ENCODE measurements around the gene BLNK. TPM values are rescaled to one million over a fixed set of nuclear protein-coding genes. Genes with fewer than 3 reads are reported as not detected.

Gene BLNK
- total and polyA plus RNA-seq, 8 donors = 1.3 to 38.5 (median 21.1) TPM

GRCh38 chr10:96233959-96234358 lies 37.4 kb downstream of the BLNK start:
- no peaks in the 10 kb centered on the region for H3K27me3 ChIP-seq
- no peak for DNase-seq
- TF ChIP-seq CTCF (IDR thresholded peaks at IDR 0.05) (no peak), POLR2AphosphoS5 (IDR thresholded peaks at IDR 0.05) (no peak), POLR2A (IDR thresholded peaks at IDR 0.05) (no peak), EP300 (IDR thresholded peaks at IDR 0.05) (no peak)
- intact Hi-C loops (cut with DNase I; ENCODE audit: low total_unique reads) = loop anchor here (5.0 kb wide), 1 partner anchor 58 kb away; no protein-coding TSS in a partner anchor
- no peak overlapping the region for H3K4me3 ChIP-seq
- WGBS, 5 donors = 58 to 75% (median 66%) methylated on average over 2 of the region's 2 CpGs
- H3K27ac ChIP-seq = no peak overlapping the region
- H3K36me3 ChIP-seq = peaks cover 0 to 38% (median 12%) of the 10 kb centered on the region in 4 donors
- peaks cover 0 to 4% (median 0%) of the 10 kb centered on the region in 4 donors for H3K4me1 ChIP-seq
- H3K9me3 ChIP-seq = no peaks in the 10 kb centered on the region

- Histone ChIP-seq H3K27ac (no peak overlapping the region), H3K4me1 (no peaks in the 10 kb centered on the region), H3K4me3 (no peak overlapping the region), H3K27me3 (no peaks in the 10 kb centered on the region), H3K9me3 (no peaks in the 10 kb centered on the region), H3K36me3 (peaks cover 0 to 36% (median 16%) of the 10 kb centered on the region in 4 donors)
- 87 to 93% (median 91%) methylated on average over 6 of the region's 6 CpGs for WGBS, 5 donors
- intact Hi-C loops (cut with DNase I; ENCODE audit: low total_unique reads) = loop anchor here (5.0 kb wide), 1 partner anchor 62 kb away; no protein-coding TSS in a partner anchor
- TF ChIP-seq CTCF (IDR thresholded peaks at IDR 0.05) (no peak), POLR2AphosphoS5 (IDR thresholded peaks at IDR 0.05) (no peak), POLR2A (IDR thresholded peaks at IDR 0.05) (no peak), EP300 (IDR thresholded peaks at IDR 0.05) (no peak)
- no peak for DNase-seq
Measured at GRCh38 chr10:96230527-96230926, 40.8 kb downstream of the BLNK start.

- peaks cover 0 to 45% (median 18%) of the 10 kb centered on the region in 4 donors for H3K36me3 ChIP-seq
- H3K4me1 ChIP-seq = no peaks in the 10 kb centered on the region
- 1 to 5% (median 2%) methylated on average over 7 of the region's 7 CpGs for WGBS, 5 donors
- intact Hi-C loops (cut with DNase I; ENCODE audit: low total_unique reads) = loop anchor here (5.0 kb wide), 1 partner anchor 63 kb away; no protein-coding TSS in a partner anchor
- TF ChIP-seq CTCF (IDR thresholded peaks at IDR 0.05) (peak in 6 of 7 experiments; percentile 82 to 99 (median 86)), EP300 (IDR thresholded peaks at IDR 0.05) (no peak)
- no peaks in the 10 kb centered on the region for H3K9me3 ChIP-seq
- H3K27ac ChIP-seq = no peak overlapping the region
- DNase-seq = peak; percentile 87 to 92
- H3K4me3 ChIP-seq = no peak overlapping the region
- H3K27me3 ChIP-seq = no peaks in the 10 kb centered on the region
Measured at GRCh38 chr10:96229568-96230030, 41.8 kb downstream of the BLNK start.

- no peak overlapping the region for H3K27ac ChIP-seq
- H3K4me3 ChIP-seq = no peak overlapping the region
- 83 to 89% (median 88%) methylated on average over 9 of the region's 9 CpGs for WGBS, 5 donors
- peaks cover 0 to 54% (median 23%) of the 10 kb centered on the region in 4 donors for H3K36me3 ChIP-seq
- no peak for DNase-seq
- intact Hi-C loops (cut with DNase I; ENCODE audit: low total_unique reads) = no loop called here
- H3K9me3 ChIP-seq = no peaks in the 10 kb centered on the region
- TF ChIP-seq CTCF (IDR thresholded peaks at IDR 0.05) = no peak
- no peak for TF ChIP-seq POLR2A (IDR thresholded peaks at IDR 0.05)
- no peak for TF ChIP-seq POLR2AphosphoS5 (IDR thresholded peaks at IDR 0.05)
- no peak for TF ChIP-seq EP300 (IDR thresholded peaks at IDR 0.05)
- no peaks in the 10 kb centered on the region for H3K4me1 ChIP-seq
- H3K27me3 ChIP-seq = no peaks in the 10 kb centered on the region
Measured at GRCh38 chr10:96228408-96228994, 42.9 kb downstream of the BLNK start.

Data from stomach (tissue), 9 donors.